H54 (cell line): ENCODE measurements around the gene CTNNA1.
"Not testable (repeated sequence)": the region's sequence is repeated elsewhere in the genome, so short reads cannot be mapped to it uniquely, and the experiment has no call there.

ENCODE experiments used
- DNase-seq: peaks from one replicate; pipeline ENCODE4 v3.0.0; 2011; ENCODE audit warnings: low spot score, mixed read lengths; ENCODE audit not compliant: insufficient read length
- FAIRE-seq: peaks from 3 replicates; lab custom pipeline; 2011; peaks lifted over from hg19 to GRCh38; lab: Jason Lieb, UNC
- POLR2A ChIP-seq: IDR thresholded peaks from 2 replicates; pipeline ENCODE4 v1.6.1; 2011; ENCODE audit warnings: low read depth, mild to moderate bottlenecking, low read length

CTNNA1 gene

DNA sequence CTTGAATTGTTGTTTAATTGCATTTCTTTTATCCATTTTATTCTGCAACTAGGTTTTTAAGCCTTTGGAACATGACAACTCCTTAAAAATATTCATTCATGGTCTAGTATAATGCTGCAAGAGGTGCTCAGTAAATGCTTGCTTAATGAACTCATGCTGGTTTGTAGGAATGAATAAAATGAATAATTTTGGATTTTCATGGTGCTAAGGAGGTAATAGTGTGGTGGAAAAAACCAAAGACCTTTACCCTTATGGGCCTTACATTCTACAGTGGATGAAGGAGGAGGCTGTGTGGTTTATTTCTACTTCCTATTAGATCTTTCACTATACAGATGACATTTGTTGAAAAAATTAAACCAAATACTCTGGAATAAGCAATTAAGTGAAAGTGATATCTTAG is 78.5 kb downstream of the CTNNA1 start:
- no peak for FAIRE-seq
- no peak for DNase-seq
- TF ChIP-seq POLR2A: no peak

DNA sequence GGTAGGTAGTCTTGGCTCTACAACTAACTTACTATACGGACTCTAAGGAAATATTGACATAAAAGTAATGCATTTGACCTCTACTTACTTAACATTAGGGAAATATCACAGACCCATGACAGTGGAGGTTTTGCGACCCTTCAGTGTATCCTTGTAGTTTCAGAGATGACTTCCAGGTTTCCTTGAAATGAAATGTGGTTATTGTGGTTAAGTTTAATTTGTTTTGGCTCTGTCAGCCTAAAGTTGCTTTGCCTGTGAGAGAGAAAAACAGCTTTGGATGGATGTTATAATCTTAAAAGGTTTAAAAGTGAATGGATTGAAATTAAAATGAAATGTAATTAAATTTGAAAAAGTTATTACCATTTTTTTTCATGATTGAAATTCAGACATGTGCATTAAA is 79.0 kb downstream of the CTNNA1 start:
- TF ChIP-seq POLR2A: no peak
- no peak for DNase-seq

DNA sequence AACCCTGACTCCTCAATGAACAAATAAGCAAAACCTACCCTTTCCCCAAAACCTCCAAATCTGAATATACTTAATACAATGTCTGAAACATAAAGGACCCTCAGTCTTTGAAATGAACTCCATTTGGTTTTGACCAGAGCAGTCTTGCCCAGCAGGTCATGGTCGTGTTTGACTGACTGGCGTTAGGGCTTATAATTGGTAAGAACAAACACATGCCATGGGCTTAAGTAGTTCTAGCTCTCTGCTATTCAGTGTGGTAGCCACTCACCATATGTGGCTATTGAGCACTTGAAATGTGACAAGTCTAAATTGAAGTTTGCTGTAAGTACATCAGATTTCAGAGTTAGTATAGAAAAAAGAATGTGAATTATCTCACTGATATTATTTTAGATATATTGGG is 79.9 kb downstream of the CTNNA1 start:
- DNase-seq: no peak
- no peak for FAIRE-seq
- no peak for TF ChIP-seq POLR2A

More for the DNA sequence above, 79.0 kb downstream of the CTNNA1 start:
- FAIRE-seq: no peak

DNA sequence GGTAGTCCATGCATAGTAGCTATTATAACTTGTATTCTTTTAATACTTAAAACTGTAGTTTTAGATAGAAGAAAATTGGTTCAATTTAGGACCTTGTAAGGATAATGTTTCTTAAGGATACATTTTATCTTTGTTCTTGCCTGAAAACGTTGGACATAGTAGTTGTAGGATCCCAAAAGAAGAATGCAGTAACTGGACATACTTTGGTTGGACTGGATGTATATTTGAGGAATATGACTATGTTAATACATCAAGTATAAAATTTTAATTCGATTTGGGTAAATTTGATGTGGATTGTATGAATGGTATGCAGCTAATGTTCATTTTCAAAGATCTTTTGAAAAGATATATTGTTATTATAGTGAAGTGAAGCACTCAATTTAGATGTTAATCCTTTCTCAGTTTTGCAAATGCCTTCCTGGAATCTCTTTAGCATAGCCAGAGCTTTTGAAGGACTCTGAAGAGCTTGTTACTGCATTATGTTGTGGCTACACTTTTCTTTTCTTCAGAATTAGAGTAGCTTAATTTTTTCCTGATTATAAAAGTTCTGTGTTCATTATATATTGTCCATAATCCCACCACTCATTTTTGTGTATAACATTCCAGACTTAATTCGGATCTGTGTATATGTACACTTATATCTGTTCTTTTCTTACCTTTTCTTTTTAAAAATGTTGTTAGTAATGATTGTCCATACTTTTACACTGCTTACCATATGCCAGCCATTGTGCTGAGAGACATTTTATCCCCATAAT is 80.7 kb downstream of the CTNNA1 start:
- no peak for FAIRE-seq

DNA sequence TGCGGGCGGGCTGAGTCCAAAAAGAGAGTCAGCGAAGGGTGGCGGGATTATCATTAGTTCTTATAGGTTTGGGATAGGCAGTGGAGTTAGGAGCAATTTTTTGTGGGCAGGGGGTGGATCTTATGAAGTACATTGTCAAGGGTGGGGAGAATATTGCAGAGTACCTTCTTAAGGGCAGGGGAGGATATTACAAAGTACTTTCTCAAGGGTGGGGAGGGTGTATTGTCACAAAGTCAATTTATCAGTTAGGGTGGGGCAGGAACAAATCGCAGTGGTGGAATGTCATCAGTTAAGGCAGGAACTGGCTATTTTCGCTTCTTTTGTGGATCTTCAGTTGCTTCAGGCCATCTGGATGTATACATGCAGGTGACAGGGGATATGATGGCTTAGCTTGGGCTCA is 81.6 kb downstream of the CTNNA1 start:
- not testable (repeated sequence) for FAIRE-seq, DNase-seq

More for the DNA sequence above, 80.7 kb downstream of the CTNNA1 start:
- no peak for DNase-seq
- TF ChIP-seq POLR2A: no peak

DNA sequence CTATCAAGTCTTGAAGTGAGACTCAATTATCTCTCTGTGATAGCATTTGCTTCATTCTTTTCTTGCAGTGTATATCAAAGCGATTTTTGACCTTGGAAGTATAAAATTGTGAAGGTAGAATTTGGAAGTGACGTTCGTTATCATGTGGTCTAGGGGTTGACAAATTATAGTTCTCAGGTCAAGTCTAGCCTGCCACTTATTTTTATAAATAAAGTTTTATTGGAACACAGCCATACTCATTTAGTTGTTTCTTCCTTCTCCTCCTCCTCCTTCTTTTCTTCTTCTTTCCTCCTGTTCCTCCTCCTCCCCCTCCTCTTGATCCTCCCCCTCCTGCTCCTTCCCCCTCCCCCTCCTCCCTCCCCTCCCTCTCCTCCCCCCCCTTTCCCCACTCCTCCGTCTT is 83.9 kb downstream of the CTNNA1 start:
- DNase-seq: no peak
- no peak for TF ChIP-seq POLR2A
- FAIRE-seq: no peak

DNA sequence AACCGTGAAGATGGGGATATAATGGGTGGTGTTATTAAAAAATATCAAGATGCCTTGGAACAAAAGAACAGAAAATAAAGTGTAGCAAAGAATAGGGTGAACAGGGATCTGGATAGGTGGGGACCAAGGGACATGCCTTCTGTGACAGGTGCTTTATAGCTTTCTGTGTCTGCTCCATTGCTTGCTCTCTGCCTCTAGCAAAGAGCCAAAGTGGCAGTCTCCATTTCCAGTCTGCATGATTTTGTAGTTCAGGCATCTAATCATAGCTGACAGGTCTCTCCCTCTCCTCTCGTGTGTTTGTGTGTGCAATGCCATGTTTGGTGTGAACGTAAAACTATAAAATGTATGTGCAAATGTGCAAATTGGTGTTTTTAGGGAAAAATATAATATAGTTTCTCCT is 86.9 kb downstream of the CTNNA1 start:
- FAIRE-seq: no peak
- no peak for DNase-seq
- TF ChIP-seq POLR2A: no peak

DNA sequence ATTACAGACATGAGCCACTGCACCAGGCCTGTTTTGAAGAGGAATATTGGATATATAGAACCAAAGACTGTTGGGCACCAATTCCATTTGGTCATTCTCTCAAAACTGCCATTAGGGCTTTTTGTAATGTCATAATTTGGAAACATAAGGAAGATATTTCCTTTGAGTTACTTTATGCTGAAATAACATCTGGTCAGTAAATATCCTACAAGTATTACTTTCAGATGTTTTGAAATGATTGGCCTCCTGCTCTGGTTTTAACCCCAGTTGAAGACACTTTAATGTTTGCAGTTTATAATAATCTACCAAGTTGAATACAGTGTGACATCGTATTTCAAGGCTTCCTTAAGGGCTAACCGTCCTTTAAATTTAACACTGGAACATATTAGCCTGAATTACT is 88.3 kb downstream of the CTNNA1 start:
- no peak for TF ChIP-seq POLR2A

DNA sequence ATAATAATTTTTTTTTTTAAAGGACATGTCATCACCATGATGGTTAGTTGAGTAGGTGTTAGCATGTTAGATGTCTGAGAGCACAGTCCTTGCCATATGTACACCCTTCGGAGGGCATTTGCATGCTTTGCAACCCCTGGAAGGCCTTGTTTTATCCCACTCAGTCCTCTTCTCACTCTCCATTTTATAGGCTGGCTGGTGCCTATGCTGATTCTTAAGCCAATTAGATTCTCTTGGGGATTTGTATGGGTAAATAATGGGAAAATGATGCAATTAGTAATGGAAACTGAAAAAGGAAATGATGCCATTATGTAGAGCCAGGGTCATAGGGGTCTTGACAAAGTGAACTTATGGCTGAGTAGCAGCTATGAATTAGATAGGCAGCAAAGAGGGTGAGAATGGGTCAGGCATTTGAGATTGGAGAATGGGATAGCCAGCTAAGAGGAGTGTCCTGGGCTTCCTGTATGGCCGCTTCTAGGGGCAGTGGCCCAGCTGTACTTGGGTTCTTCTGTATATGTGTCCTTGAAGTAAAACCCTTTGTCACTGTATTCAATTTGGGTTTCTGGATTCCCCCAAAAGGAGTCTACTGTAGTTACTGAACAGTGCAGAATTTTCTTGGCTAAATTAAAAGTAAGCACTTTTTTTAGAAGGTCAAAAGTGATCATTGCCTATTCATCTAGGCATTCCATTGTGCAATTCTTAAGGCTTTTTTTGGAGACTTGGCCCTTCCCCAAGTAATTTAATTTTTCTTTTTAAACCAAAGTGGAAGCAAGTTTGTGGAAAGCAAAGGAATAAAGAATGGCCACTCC is 90.3 kb downstream of the CTNNA1 start:
- DNase-seq: no peak
- no peak for TF ChIP-seq POLR2A
- no peak for FAIRE-seq

More for the DNA sequence above, 88.3 kb downstream of the CTNNA1 start:
- DNase-seq: no peak
- no peak for FAIRE-seq

DNA sequence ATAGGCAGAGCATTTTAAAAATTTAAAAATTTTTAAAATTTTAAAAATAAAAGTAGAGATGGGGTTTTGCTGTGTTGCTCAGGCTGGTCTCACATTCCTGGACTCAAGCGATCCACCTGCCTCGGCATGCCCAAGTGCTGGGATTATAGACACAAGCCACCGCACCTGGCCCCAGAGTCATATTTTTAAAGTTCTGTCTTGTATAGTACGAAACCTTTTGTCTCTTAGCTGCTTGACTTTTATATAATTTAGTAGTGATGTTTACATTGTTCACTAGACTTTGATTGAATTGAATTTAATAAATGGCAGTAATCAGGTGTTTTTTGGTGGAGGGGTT is 90.9 kb downstream of the CTNNA1 start:
- FAIRE-seq (no peak), DNase-seq (no peak)
- no peak for TF ChIP-seq POLR2A

DNA sequence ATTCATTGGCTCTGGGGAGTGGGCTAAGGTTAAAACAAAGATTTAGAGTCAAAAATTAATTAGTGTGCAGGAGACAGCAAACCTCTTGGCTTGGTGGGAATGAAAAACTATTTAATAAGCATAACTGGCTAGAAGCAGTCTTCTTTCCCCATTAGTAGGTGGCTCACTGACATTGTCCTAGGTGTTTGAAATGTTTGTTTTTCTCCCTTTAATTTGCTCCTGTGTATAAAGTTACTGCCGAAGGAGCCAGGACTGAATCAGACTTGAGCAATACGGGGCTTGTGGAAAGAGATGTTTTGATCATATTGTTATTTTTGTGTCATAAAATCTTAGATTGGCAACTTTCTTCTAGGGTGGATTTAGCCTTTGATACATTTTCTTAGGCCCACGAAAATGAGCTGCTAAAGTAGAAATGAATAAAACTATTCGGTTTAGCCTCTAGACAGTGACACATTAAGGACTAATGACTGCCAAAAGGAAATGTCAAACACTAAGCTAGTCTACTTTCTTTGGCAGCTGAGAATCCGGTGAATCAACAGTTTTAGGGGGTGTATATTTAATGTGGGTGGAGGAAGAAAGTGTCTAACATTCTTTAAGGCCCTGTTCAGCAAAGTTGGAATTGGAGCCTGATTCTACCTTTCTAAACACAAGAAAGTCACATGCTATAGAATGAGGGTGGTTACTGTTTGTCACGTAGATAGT is 91.7 kb downstream of the CTNNA1 start:
- FAIRE-seq (peak; percentile 96), DNase-seq (peak; percentile 23)
- TF ChIP-seq POLR2A: no peak

DNA sequence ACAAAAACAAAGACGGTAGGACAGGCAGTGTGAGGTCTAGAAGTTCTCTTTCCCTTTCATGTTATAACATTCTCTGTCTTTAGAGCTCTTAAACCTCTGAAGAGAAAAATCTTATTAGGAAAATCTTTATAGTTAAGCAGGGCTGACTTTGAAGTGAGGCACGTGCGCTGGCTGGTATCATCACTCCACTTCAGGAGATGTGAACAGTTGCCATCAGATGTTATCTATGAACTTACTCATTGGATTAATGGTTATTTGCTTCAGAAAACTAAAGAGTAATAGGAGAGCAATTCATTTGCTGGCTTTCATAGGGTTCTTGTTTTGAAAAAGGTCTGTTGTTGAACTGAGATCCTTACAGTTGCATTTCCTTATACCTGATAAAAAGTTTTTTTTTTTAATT is 96.2 kb downstream of the CTNNA1 start:
- DNase-seq: no peak
- TF ChIP-seq POLR2A: no peak
- FAIRE-seq: no peak

DNA sequence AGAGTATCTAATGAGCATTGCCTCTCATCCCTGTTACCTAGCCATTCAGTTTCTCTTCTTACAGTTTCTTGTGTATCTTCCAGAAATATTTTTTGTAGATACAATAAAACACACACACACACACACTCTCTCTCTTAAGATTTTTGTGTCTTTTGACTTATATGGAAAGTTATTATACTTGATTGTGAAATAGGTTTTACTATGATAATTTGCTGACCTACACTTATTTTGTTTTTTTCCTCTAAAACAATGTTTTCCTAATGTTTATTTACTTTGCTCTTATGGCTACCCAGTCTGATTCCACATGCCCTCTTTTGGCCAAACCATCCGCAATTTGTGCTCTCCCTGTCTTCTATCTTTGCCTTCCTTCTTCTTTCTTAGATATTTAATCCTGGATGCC is 96.7 kb downstream of the CTNNA1 start:
- FAIRE-seq: no peak
- no peak for DNase-seq
- TF ChIP-seq POLR2A: no peak

DNA sequence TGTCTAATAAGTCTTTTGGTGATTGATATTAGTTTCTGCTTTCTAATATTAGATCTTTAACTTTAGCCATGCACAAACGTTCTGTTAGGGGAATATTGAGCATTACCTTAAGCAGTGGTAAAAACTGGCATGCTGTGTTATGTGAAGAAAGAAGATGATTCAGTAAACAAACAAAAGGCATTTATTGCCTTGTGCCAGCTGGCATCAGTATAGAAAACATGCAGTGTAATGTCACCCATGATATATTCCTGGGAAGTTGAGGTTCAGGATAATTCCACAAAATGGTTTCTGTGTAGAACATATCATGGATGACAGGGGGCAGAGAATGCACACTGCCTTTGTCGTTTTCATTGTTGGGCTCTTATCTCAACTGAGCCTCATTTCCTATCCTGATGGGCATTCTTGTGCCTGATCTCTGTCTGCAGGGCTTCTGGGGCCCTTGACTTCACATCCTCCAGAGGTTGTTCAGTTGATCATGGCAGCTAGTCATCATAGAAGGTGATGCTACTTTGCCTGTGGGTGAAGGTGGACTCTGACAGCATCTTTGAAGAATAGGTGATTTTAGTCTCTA is 97.7 kb downstream of the CTNNA1 start:
- TF ChIP-seq POLR2A: no peak
- FAIRE-seq: peak; percentile 43

More for the DNA sequence above, 97.7 kb downstream of the CTNNA1 start:
- DNase-seq: no peak
